T-helper 1 cell treated with Interleukin-12 subunit alpha and Interleukin-12 subunit beta and Interleukin-4 antibody, amounts not matched to agents 30 μg/mL and 1 μg/mL, for 36 hours (primary cell): ENCODE results near the gene CCDC78.
A peak's percentile ranks its signal among the peaks of the same experiment; 100 is the strongest.

Source experiments
- H3K27ac Mint-ChIP-seq: one replicate; pipeline ENCODE4 v1.8.0; 2021; ENCODE audit warnings: mild to moderate bottlenecking, mixed read lengths
- H3K27me3 Mint-ChIP-seq: one replicate; pipeline ENCODE4 v1.8.0; 2021; ENCODE audit warnings: low read depth, mixed read lengths
- H3K36me3 Mint-ChIP-seq: one replicate; pipeline ENCODE4 v1.8.0; 2021; ENCODE audit warnings: low read depth, mixed read lengths
- H3K4me1 Mint-ChIP-seq: one replicate; pipeline ENCODE4 v1.8.0; 2021; ENCODE audit warnings: low read depth, mixed read lengths
- H3K4me3 Mint-ChIP-seq: one replicate; pipeline ENCODE4 v1.8.0; 2021; ENCODE audit warnings: mild to moderate bottlenecking, moderate library complexity, mixed read lengths
- H3K9me3 Mint-ChIP-seq: one replicate; pipeline ENCODE4 v1.8.0; 2021; ENCODE audit warnings: mixed read lengths

CCDC78 gene

DNA sequence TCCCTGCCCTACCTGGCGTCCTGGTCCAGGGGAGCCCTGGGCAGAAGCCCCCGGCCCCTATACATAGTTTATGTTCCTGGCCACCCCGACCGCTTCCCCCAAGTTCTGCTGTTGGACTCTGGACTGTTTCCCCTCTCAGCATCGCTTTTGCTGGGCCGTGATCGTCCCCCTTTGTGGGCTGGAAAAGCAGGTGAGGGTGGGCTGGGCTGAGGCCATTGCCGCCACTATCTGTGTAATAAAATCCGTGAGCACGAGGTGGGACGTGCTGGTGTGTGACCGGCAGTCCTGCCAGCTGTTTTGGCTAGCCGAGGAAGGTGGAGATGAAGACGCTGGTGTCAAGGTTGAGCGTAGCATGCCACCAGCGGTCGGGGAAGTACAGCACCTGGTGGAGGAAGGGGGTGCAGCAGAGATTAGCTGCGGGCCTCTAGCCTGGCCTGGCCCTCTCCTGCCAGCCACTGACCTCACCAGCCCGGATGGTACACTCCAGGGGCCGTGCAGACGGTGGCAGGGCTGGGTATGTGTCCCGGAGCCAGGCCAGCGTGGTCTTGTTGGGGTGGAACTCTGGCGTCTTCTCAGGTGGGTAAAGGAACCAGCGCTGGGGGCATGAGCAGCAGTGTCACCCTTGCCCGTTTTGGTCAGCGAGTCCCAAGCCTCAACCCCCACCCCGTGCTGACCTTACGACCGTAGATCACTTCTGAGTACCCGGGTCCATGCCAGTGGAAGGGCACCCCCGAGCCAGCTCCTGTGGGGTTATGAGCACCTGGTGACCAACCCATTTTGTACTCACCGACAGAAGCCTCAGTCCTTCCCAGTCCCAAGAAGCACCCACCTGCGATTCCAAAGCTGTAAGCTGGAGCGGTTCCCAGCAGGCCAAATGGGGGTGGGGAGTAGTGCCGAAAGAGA lies 43.5 kb downstream of the CCDC78 start:
- peaks cover 13% of the 10 kb centered on the region for H3K4me1 Mint-ChIP-seq
- peak overlapping the region; percentile 55 for H3K27ac Mint-ChIP-seq
- H3K9me3 Mint-ChIP-seq: no peaks in the 10 kb centered on the region
- peaks cover 10% of the 10 kb centered on the region for H3K36me3 Mint-ChIP-seq
- peak overlapping the region; percentile 71 for H3K4me3 Mint-ChIP-seq
- no peaks in the 10 kb centered on the region for H3K27me3 Mint-ChIP-seq

DNA sequence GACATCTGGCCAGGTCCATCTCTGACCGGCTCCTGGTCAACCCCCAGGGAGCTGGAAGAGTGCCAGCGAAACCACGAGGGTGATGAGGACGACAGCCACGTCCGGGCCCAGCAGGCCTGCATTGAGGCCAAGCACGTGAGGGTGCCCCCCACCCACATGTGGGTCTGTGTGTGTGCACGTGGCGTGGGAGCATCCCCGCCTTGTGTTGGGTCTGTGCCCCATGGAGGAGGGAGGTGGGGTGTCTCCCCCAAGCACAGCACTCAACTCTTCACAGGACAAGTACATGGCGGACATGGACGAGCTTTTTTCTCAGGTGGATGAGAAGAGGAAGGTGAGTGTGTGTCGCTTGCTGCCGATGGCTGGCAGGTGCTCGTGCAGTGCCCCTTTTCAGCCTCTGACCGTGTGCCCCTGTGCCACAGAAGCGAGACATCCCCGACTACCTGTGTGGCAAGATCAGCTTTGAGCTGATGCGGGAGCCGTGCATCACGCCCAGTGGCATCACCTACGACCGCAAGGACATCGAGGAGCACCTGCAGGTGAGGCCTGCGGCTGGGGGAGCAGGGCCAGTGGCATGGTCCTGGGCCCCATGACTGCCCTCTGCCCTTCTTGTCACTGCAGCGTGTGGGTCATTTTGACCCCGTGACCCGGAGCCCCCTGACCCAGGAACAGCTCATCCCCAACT lies 44.4 kb downstream of the CCDC78 start:
- Mint-ChIP-seq H3K4me3 (peak overlapping the region; percentile 71), H3K36me3 (peaks cover 10% of the 10 kb centered on the region)

DNA sequence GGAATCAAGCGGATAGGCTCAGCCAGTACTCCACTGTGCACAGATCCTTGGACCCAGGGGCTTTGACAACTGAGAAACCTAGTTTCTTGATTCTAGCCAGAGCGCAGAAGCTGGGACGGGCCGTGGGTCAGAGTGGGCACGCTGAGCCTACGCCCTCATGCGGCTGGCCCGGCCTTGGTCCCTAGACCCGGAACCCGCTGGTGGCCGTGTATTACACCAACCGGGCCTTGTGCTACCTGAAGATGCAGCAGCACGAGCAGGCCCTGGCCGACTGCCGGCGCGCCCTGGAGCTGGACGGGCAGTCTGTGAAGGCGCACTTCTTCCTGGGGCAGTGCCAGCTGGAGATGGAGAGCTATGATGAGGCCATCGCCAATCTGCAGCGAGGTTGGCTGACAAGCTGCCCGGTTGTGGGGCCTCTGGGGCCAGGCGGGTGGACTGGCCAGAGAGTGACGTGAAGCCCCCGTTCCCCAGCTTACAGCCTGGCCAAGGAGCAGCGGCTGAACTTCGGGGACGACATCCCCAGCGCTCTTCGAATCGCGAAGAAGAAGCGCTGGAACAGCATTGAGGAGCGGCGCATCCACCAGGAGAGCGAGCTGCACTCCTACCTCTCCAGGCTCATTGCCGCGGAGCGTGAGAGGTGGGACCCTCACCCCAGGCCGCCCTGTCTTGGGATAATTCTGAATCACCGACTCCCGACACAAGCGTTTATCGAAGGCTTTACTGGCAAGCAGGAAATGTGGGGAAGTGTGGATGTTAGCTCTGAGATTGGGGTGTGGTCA lies 45.1 kb downstream of the CCDC78 start:
- peaks cover 9% of the 10 kb centered on the region for H3K36me3 Mint-ChIP-seq
- peaks cover 13% of the 10 kb centered on the region for H3K4me1 Mint-ChIP-seq
- H3K27me3 Mint-ChIP-seq: no peaks in the 10 kb centered on the region
- H3K9me3 Mint-ChIP-seq: no peaks in the 10 kb centered on the region
- peak overlapping the region; percentile 73 for H3K4me3 Mint-ChIP-seq
- H3K27ac Mint-ChIP-seq: no peak overlapping the region

More for the DNA sequence above, 44.4 kb downstream of the CCDC78 start:
- Mint-ChIP-seq H3K4me1 (peaks cover 13% of the 10 kb centered on the region), H3K9me3 (no peaks in the 10 kb centered on the region), H3K27me3 (no peaks in the 10 kb centered on the region), H3K27ac (peak overlapping the region; percentile 55)

DNA sequence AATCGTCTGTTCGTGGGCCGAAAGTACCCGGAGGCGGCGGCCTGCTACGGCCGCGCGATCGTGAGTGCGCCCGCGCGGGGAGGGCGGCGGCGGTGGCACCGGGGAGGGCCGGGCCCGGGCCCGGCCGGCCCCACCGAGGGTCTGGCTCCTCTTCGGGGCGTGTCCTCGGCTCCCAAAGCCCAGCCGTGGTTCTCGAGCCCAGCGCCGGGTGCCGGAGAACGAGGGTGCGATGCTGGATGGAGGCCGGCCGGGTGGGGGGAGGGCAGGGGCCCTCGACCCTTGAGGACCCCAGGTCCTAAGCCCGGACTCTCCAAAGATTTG lies 45.7 kb downstream of the CCDC78 start:
- Mint-ChIP-seq H3K27me3 (no peaks in the 10 kb centered on the region), H3K9me3 (no peaks in the 10 kb centered on the region), H3K27ac (no peak overlapping the region), H3K36me3 (peaks cover 8% of the 10 kb centered on the region), H3K4me3 (peak overlapping the region; percentile 82), H3K4me1 (peaks cover 13% of the 10 kb centered on the region)

DNA sequence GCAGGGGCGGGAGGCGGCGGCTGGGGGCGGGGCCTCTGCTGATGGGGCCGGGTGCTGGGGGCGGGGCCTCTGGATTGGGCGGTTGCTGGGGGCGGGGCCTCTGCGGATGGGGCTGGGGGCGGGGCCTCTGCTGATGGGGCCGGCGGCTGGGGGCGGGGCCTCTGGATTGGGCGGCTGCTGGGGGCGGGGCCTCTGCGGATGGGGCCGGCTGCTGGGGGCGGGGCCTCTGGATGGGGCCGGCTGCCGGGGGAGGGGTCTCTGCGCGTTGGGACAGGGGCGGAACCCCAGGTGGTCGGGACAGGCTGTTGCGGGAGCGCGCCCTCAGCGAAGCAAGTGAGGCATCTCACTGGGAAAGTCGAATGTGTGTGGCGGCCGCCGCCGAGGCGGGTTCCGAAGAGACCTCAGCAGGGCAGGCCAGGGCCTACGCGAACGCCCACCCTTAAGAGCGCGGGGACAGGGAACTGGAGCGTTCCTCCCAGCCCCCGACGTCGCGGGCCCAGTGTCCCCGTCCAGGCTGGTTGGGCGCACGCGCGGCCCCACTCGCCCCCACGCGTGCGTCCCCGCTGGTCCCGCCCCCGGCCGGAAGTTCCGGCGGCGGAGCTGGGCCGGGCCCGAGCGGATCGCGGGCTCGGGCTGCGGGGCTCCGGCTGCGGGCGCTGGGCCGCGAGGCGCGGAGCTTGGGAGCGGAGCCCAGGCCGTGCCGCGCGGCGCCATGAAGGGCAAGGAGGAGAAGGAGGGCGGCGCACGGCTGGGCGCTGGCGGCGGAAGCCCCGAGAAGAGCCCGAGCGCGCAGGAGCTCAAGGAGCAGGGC lies 46.2 kb downstream of the CCDC78 start, which contains the start of gene STUB1:
Gene STUB1 (plus strand): TSS at position 597 of the 811 bp plus-strand sequence. CDS start 116 bp downstream, at position 713.
- H3K4me1 Mint-ChIP-seq: peaks cover 13% of the 10 kb centered on the region
- H3K4me3 Mint-ChIP-seq: peak within 1 kb of the TSS; percentile 82
- H3K27me3 Mint-ChIP-seq: no peaks in the 10 kb centered on the region
- H3K27ac Mint-ChIP-seq: peak within 1 kb of the TSS; percentile 79
- peaks cover 8% of the 10 kb centered on the region for H3K36me3 Mint-ChIP-seq
- H3K9me3 Mint-ChIP-seq: no peaks in the 10 kb centered on the region

DNA sequence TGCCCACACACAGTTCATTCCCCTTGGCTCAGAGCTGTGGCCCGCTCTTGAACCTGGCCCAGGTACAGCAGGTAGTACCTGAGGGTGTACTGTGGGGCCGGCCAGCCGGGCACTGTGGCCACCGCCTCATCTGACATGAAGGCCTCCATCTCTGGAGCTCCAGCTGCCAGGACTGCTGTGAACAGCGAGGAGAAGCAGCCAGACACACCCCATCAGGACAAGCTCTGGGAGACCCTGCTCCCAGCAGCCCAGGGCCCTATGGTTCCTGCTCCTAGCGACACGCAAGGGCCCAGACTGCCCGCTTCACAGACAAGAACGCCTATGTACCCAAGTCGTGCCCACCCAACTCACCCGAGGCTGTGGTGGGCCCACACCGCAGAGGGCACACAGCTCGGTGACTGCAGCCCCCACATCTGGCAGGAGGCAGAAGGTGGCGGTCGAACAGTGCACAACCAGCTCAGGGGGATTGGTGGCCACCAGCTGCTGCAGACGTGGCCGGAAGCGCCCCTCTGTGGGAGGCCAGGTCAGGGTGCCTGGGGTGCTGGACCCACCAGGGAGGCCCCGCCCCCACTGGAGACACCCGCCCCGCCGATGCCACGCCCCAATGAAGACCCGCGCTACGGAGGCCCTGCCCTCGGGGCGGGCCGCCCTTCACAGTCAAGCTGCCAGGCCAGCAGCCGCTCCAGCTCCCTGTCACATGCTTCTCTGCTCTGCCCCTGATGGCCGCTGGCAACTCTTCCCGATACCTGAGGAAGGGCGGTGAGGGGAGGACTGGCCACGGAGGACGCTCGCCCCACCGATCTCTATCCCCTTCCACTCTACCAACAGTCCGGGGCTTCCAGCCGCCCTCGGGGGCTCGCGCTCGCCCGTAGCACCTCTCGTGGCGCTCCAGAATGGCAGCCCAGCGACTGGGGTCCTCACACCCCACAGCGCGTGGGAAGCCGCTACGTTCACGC lies 47.1 kb downstream of the CCDC78 start:
- H3K27me3 Mint-ChIP-seq: no peaks in the 10 kb centered on the region
- peak overlapping the region; percentile 79 for H3K4me3 Mint-ChIP-seq
- peaks cover 8% of the 10 kb centered on the region for H3K36me3 Mint-ChIP-seq
- no peaks in the 10 kb centered on the region for H3K9me3 Mint-ChIP-seq
- H3K4me1 Mint-ChIP-seq: peaks cover 13% of the 10 kb centered on the region
- H3K27ac Mint-ChIP-seq: peak overlapping the region; percentile 57

DNA sequence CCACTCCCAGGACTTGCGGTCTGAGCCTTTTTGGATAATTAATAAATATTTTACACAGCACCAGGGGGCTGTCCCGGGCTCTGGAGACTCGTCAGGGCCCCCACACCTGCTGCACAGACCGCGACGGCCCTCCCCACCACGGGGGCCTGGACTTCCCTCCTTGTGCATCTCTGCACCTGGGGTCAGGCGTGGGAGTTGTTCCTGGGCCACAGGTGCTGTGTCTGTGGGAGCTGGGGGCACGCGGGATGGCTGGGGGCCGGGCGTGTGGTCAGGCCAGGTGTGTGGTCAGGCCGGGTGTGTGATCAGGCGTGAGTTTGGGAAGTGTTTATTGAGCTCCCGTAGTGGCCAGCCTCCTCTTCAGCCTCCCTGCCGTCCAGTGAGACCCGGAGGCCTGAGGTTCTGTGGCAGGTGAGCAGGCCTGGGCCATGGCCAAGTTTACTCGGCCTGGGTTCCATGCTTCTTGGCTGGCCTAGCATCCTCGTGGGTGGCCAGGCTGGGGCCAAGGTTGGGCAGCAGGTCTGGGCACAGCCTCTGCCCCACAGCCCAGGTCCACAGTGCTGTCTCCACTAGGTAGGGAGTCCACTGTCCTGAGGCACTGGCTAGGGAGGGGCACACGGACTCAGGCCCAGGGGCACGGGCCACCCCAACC lies 47.9 kb downstream of the CCDC78 start:
- Mint-ChIP-seq H3K27ac (no peak overlapping the region), H3K4me3 (no peak overlapping the region), H3K27me3 (no peaks in the 10 kb centered on the region), H3K36me3 (peaks cover 8% of the 10 kb centered on the region), H3K4me1 (peaks cover 13% of the 10 kb centered on the region), H3K9me3 (no peaks in the 10 kb centered on the region)

DNA sequence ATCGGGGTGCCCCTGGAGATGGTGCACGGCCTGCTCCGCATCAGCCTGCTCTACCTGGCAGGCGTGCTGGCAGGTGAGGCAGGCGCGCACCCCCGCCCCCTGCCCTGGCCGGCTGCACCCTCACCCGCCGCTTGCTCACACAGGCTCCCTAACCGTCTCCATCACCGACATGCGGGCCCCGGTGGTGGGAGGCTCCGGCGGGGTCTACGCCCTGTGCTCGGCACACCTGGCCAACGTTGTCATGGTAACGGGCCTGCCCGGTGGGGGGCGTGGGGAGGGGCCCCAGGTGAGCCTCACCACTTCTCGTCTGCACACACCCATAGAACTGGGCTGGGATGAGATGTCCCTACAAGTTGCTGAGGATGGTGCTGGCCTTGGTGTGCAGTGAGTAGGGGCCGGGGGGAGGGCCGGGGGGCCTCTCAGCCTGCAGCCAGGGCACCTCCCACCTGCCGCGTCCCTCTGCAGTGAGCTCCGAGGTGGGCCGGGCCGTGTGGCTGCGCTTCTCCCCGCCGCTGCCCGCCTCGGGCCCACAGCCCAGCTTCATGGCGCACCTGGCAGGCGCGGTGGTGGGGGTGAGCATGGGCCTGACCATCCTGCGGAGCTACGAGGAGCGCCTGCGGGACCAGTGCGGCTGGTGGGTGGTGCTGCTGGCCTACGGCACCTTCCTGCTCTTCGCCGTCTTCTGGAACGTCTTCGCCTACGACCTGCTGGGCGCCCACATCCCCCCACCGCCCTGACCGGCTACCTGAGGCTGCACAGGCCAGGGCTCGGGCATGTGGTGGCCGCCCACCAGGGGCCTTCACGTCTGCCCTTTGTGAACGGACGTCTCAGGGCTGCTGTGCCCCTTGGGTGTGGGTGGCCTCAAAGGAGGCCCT lies 48.7 kb downstream of the CCDC78 start:
- no peak overlapping the region for H3K4me3 Mint-ChIP-seq
- H3K4me1 Mint-ChIP-seq: peaks cover 12% of the 10 kb centered on the region
- H3K36me3 Mint-ChIP-seq: peaks cover 7% of the 10 kb centered on the region

DNA sequence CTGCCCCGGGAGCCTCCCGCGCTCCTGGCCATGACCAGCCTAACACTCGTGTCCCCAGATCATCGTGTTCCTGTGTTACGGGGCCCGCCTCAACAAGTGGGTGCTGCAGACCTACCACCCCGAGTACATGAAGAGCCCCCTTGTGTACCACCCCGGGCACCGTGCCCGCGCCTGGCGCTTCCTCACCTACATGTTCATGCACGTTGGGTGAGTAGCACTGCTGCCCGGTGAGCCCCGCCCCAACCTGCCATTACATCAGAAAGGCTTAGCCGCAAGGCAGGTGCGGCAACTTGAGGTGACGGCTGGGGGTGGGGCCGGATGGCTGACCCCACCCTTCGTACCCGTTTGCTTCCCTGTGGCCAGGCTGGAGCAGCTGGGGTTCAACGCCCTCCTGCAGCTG lies 49.3 kb downstream of the CCDC78 start:
- peaks cover 10% of the 10 kb centered on the region for H3K4me1 Mint-ChIP-seq
- H3K36me3 Mint-ChIP-seq: peaks cover 3% of the 10 kb centered on the region
- H3K27ac Mint-ChIP-seq: no peak overlapping the region
- H3K27me3 Mint-ChIP-seq: no peaks in the 10 kb centered on the region
- H3K4me3 Mint-ChIP-seq: no peak overlapping the region
- H3K9me3 Mint-ChIP-seq: no peaks in the 10 kb centered on the region

More for the DNA sequence above, 48.7 kb downstream of the CCDC78 start:
- Mint-ChIP-seq H3K27ac (no peak overlapping the region), H3K27me3 (no peaks in the 10 kb centered on the region), H3K9me3 (no peaks in the 10 kb centered on the region)

DNA sequence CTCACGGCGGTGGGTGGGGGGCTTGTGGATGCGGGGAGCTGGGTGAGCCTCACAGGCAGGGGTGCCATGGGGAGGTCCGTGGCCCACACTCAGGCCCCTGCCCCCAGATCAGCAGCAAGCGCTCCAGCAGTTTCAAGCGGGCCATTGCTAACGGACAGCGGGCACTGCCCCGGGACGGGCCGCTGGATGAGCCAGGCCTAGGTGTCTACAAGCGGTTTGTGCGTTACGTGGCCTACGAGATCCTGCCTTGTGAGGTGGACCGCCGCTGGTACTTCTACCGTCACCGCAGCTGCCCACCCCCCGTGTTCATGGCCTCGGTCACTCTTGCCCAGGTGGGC lies 49.7 kb downstream of the CCDC78 start:
- H3K27ac Mint-ChIP-seq: no peak overlapping the region
- H3K4me3 Mint-ChIP-seq: no peak overlapping the region
- H3K9me3 Mint-ChIP-seq: no peaks in the 10 kb centered on the region

DNA sequence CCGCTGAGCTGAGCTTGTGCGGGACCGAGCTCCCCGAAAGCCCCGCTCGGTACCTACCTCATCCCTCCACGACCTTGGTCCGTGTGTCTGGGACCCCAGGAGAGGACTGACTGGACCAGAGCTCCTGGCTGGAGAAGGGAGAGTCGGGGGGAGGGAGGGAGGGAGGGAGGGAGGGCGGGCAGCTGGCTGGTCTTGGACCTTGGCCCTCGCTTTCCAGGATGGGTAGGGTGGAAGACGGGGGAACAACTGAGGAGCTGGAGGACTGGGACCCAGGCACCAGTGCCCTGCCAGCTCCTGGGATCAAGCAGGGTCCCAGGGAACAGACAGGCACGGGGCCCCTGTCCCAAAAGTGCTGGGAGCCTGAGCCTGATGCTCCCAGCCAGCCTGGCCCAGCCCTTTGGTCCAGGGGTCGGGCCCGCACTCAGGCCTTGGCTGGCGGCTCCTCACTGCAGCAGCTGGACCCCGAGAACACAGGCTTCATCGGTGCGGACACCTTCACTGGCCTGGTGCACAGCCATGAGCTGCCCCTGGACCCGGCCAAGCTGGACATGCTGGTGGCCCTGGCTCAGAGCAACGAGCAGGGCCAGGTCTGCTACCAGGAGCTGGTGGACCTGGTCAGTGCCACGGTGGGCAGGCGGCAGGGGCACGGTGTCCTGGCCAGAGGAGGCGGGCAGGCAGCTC lies 50.2 kb downstream of the CCDC78 start:
- H3K27me3 Mint-ChIP-seq: no peaks in the 10 kb centered on the region
- no peaks in the 10 kb centered on the region for H3K36me3 Mint-ChIP-seq
- H3K9me3 Mint-ChIP-seq: no peaks in the 10 kb centered on the region
- no peak overlapping the region for H3K27ac Mint-ChIP-seq
- H3K4me3 Mint-ChIP-seq: no peak overlapping the region
- peaks cover 4% of the 10 kb centered on the region for H3K4me1 Mint-ChIP-seq

More for the DNA sequence above, 49.7 kb downstream of the CCDC78 start:
- Mint-ChIP-seq H3K4me1 (peaks cover 6% of the 10 kb centered on the region), H3K27me3 (no peaks in the 10 kb centered on the region), H3K36me3 (no peaks in the 10 kb centered on the region)
